SK-N-SH treated with all-trans-retinoic acid at 6 μM for 48 hours (cell line): ENCODE data around the gene RHEX.

ENCODE experiments used
- ATAC-seq: fragments of 200-7000 bp; cut with Tn5 transposase; 3 replicates; pipeline ENCODE4 v1.9.1; 2020; ENCODE audit warnings: mild to moderate bottlenecking, moderate library complexity
- ARNTL ChIP-seq: fragments of 450-650 bp; formaldehyde crosslinking; IDR thresholded peaks from 2 replicates; pipeline ENCODE4 v1.5.0; 2020; ENCODE audit warnings: low read depth, mild to moderate bottlenecking, moderate library complexity, borderline replicate concordance
- BACH2 ChIP-seq: fragments of 250-450 bp; sonication (Bioruptor Pico); IDR thresholded peaks from 2 replicates; pipeline ENCODE4 v1.9.0; 2021; ENCODE audit warnings: mild to moderate bottlenecking, borderline replicate concordance
- CREB5 ChIP-seq: fragments of 250-450 bp; sonication (Bioruptor Pico); IDR thresholded peaks from 2 replicates; pipeline ENCODE4 v1.5.1; 2020; ENCODE audit warnings: low read depth, mild to moderate bottlenecking, moderate library complexity
- CSDC2 ChIP-seq: fragments of 250-450 bp; sonication (Bioruptor Pico); IDR thresholded peaks from 2 replicates; pipeline ENCODE4 v1.5.0; 2020; ENCODE audit warnings: mild to moderate bottlenecking, moderate library complexity
- CSRNP3 ChIP-seq: fragments of 250-450 bp; sonication (Bioruptor Pico); IDR thresholded peaks from 2 replicates; pipeline ENCODE4 v1.5.1; 2021; ENCODE audit warnings: mild to moderate bottlenecking, moderate library complexity
- ESRRG ChIP-seq: fragments of 250-450 bp; sonication (Bioruptor Pico); IDR thresholded peaks from 2 replicates; pipeline ENCODE4 v1.6.1; 2021; ENCODE audit warnings: mild to moderate bottlenecking
- GLIS3 ChIP-seq: fragments of 250-450 bp; sonication (Bioruptor Pico); IDR thresholded peaks from 2 replicates; pipeline ENCODE4 v1.5.0; 2020; ENCODE audit warnings: mild to moderate bottlenecking, moderate library complexity
- ISL1 ChIP-seq: fragments of 250-450 bp; sonication (Bioruptor Pico); IDR thresholded peaks from 2 replicates; pipeline ENCODE4 v2.1.2; 2022; ENCODE audit warnings: mild to moderate bottlenecking, moderate library complexity
- OSR1 ChIP-seq: fragments of 250-450 bp; sonication (Bioruptor Pico); IDR thresholded peaks from 2 replicates; pipeline ENCODE4 v1.8.0; 2022; ENCODE audit warnings: moderate library complexity, mild to moderate bottlenecking, inconsistent platforms
- PATZ1 ChIP-seq: fragments of 250-450 bp; sonication (Bioruptor Pico); IDR thresholded peaks from 2 replicates; pipeline ENCODE4 v1.8.0; 2020; ENCODE audit warnings: mild to moderate bottlenecking, moderate library complexity, borderline replicate concordance
- POU6F1 ChIP-seq: fragments of 250-450 bp; sonication (Bioruptor Pico); IDR thresholded peaks from 2 replicates; pipeline ENCODE4 v1.8.0; 2021; ENCODE audit warnings: low read depth, mild to moderate bottlenecking, moderate library complexity, borderline replicate concordance
- PPARA ChIP-seq: fragments of 250-450 bp; sonication (Bioruptor Pico); IDR thresholded peaks from 2 replicates; pipeline ENCODE4 v1.5.0; 2020; ENCODE audit warnings: mild to moderate bottlenecking, borderline replicate concordance
- RARB ChIP-seq: fragments of 250-450 bp; sonication (Bioruptor Pico); IDR thresholded peaks from 2 replicates; pipeline ENCODE4 v1.8.0; 2021; ENCODE audit warnings: mild to moderate bottlenecking, moderate library complexity
- SNAI2 ChIP-seq: fragments of 250-450 bp; sonication (Bioruptor Pico); IDR thresholded peaks from 2 replicates; pipeline ENCODE4 v1.5.0; 2020; ENCODE audit warnings: mild to moderate bottlenecking, moderate library complexity
- TCF4 ChIP-seq: fragments of 250-450 bp; sonication (Bioruptor Pico); IDR thresholded peaks from 2 replicates; pipeline ENCODE4 v1.8.0; 2021; ENCODE audit warnings: mild to moderate bottlenecking, moderate library complexity, borderline replicate concordance
- TOX ChIP-seq: fragments of 250-450 bp; sonication (Bioruptor Pico); IDR thresholded peaks from 2 replicates; pipeline ENCODE4 v1.8.0; 2021; ENCODE audit warnings: mild to moderate bottlenecking, moderate library complexity, borderline replicate concordance
- TSHZ2 ChIP-seq: fragments of 250-450 bp; sonication (Bioruptor Pico); IDR thresholded peaks from 2 replicates; pipeline ENCODE4 v1.5.0; 2020; ENCODE audit warnings: mild to moderate bottlenecking, moderate library complexity
- ZC3H10 ChIP-seq: fragments of 250-450 bp; sonication (Bioruptor Pico); IDR thresholded peaks from 2 replicates; pipeline ENCODE4 v1.5.1; 2021; ENCODE audit warnings: mild to moderate bottlenecking, moderate library complexity
- ZFP3 ChIP-seq: fragments of 250-450 bp; sonication (Bioruptor Pico); IDR thresholded peaks from 2 replicates; pipeline ENCODE4 v1.5.0; 2020; ENCODE audit warnings: mild to moderate bottlenecking, moderate library complexity
- ZFP30 ChIP-seq: fragments of 450-650 bp; formaldehyde crosslinking; IDR thresholded peaks from 2 replicates; pipeline ENCODE4 v1.5.0; 2022; ENCODE audit warnings: mild to moderate bottlenecking, moderate library complexity
- ZNF70 ChIP-seq: fragments of 450-650 bp; formaldehyde crosslinking; IDR thresholded peaks from 2 replicates; pipeline ENCODE4 v1.5.0; 2020; ENCODE audit warnings: mild to moderate bottlenecking, moderate library complexity
- ZNF8 ChIP-seq: fragments of 450-650 bp; formaldehyde crosslinking; IDR thresholded peaks from 2 replicates; pipeline ENCODE4 v1.5.0; 2020; ENCODE audit warnings: mild to moderate bottlenecking, moderate library complexity

The RHEX gene

GRCh38 chr1:206020393-206021007, 32.5 kb upstream of the RHEX start:
- ATAC-seq: no peak
- TF ChIP-seq POU6F1 (CRISPR knock-in tag) (no peak), ZFP3 (CRISPR knock-in tag) (no peak), TOX (no peak), OSR1 (CRISPR knock-in tag) (no peak), SNAI2 (CRISPR knock-in tag) (no peak), CSRNP3 (no peak), PATZ1 (CRISPR knock-in tag) (no peak), TSHZ2 (CRISPR knock-in tag) (no peak), BACH2 (CRISPR knock-in tag) (no peak), ESRRG (CRISPR knock-in tag) (no peak), ZNF8 (no peak), TCF4 (CRISPR knock-in tag) (no peak), PPARA (no peak), ISL1 (CRISPR knock-in tag) (no peak), ARNTL (CRISPR knock-in tag) (no peak), ZNF70 (CRISPR knock-in tag) (no peak), RARB (no peak), CSDC2 (no peak), GLIS3 (CRISPR knock-in tag) (no peak), CREB5 (CRISPR knock-in tag) (no peak)
- TF ChIP-seq, all 23 proteins: peak for 0

GRCh38 chr1:206021008-206021625, 31.9 kb upstream of the RHEX start:
- no peak for TF ChIP-seq ZFP30
- TF ChIP-seq TCF4 (CRISPR knock-in tag): no peak
- TF ChIP-seq GLIS3 (CRISPR knock-in tag): no peak
- no peak for TF ChIP-seq CSRNP3
- no peak for TF ChIP-seq PATZ1 (CRISPR knock-in tag)
- no peak for TF ChIP-seq CREB5 (CRISPR knock-in tag)
- no peak for TF ChIP-seq ESRRG (CRISPR knock-in tag)
- no peak for TF ChIP-seq BACH2 (CRISPR knock-in tag)
- TF ChIP-seq ARNTL (CRISPR knock-in tag): no peak
- no peak for TF ChIP-seq ZC3H10 (CRISPR knock-in tag)
- no peak for TF ChIP-seq CSDC2
- ATAC-seq: no peak
